ENCODE measurements around the gene ITFG2.
"Not testable (repeated sequence)": the region's sequence is repeated elsewhere in the genome, so short reads cannot be mapped to it uniquely, and the experiment has no call there.

The ITFG2 gene

GRCh38 chr12:2862876-2863275 is 50.4 kb downstream of the ITFG2 start:
- no peak for DNase-seq (ENCODE audit: low read depth in 2 of 2, low spot score in 1 of 2)

- not testable (repeated sequence) for DNase-seq (ENCODE audit: low read depth in 2 of 2, low spot score in 1 of 2)
Measured at GRCh38 chr12:2863402-2863801, 50.9 kb downstream of the ITFG2 start.

GRCh38 chr12:2864198-2864597 is 51.7 kb downstream of the ITFG2 start:
- no peak for DNase-seq (ENCODE audit: low read depth in 2 of 2, low spot score in 1 of 2)

- DNase-seq (ENCODE audit: low read depth in 2 of 2, low spot score in 1 of 2): not testable (repeated sequence)
Measured at GRCh38 chr12:2868986-2869632, 56.6 kb downstream of the ITFG2 start.
